ENCODE measurements around the gene ATRN.
A peak's percentile ranks its signal among the peaks of the same experiment; 100 is the strongest.

Gene ATRN

GRCh38 chr20:3663031-3663701 is 192.3 kb downstream of the ATRN start, which contains the start of gene GFRA4:
GFRA4 (minus strand) TSS chr20:3663399; CDS start chr20:3663399, 0 bp downstream.
- H3K9me3 Mint-ChIP-seq = no peaks in the 10 kb centered on the region
- no peaks in the 10 kb centered on the region for H3K36me3 Mint-ChIP-seq (ENCODE audit: low read depth)
- no peak within 1 kb of the TSS for H3K27ac Mint-ChIP-seq
- peaks cover 22% of the 10 kb centered on the region for H3K4me1 Mint-ChIP-seq (ENCODE audit: low read depth)
- no peak within 1 kb of the TSS for H3K4me3 Mint-ChIP-seq
- no peak for DNase-seq
- peaks cover 41% of the 10 kb centered on the region for H3K27me3 Mint-ChIP-seq

- Mint-ChIP-seq H3K36me3 (ENCODE audit: low read depth) (no peaks in the 10 kb centered on the region), H3K27ac (no peak overlapping the region), H3K27me3 (peaks cover 39% of the 10 kb centered on the region), H3K4me1 (ENCODE audit: low read depth) (peaks cover 21% of the 10 kb centered on the region), H3K9me3 (no peaks in the 10 kb centered on the region), H3K4me3 (no peak overlapping the region)
- no peak for DNase-seq
Measured at GRCh38 chr20:3663858-3664257, 193.0 kb downstream of the ATRN start.

DNA sequence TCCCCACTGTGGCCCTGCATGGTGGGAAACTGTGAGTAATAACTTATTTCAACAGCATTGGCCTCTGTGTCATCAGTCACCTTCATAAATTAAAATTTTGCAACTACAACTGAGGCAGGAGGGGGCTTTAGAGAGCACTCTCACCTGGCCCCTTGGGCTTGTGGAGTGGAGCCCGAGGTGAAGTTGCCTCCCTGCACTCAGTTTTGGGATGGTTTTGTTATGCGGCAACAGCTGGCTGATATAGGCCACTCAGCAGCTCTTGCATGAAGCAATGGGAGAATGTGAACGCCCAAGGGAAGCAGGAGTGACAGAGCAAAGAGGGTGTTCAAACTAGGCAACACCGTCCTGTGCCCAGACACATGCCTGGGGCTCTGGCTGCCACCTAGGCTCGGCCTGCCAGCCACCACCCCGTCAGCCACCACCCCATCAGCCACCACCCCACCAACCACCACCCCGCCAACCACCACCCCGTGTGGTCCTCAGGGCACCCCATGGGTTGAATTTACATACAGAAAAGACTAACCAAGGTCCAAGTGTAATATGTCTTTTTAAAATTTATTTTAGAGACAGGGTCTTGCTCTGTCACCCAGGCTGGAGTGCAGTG is 196.7 kb downstream of the ATRN start:
- DNase-seq = no peak
- Mint-ChIP-seq H3K4me1 (ENCODE audit: low read depth) (peaks cover 14% of the 10 kb centered on the region), H3K36me3 (ENCODE audit: low read depth) (no peaks in the 10 kb centered on the region), H3K4me3 (no peak overlapping the region), H3K27me3 (peaks cover 39% of the 10 kb centered on the region), H3K27ac (no peak overlapping the region), H3K9me3 (no peaks in the 10 kb centered on the region)

GRCh38 chr20:3669710-3670367 is 199.0 kb downstream of the ATRN start:
- DNase-seq = no peak
- Mint-ChIP-seq H3K36me3 (ENCODE audit: low read depth) (no peaks in the 10 kb centered on the region), H3K4me1 (ENCODE audit: low read depth) (peaks cover 16% of the 10 kb centered on the region), H3K9me3 (no peaks in the 10 kb centered on the region), H3K4me3 (no peak overlapping the region), H3K27ac (no peak overlapping the region), H3K27me3 (peaks cover 44% of the 10 kb centered on the region)

- peaks cover 50% of the 10 kb centered on the region for H3K27me3 Mint-ChIP-seq
- H3K27ac Mint-ChIP-seq = no peak overlapping the region
- H3K36me3 Mint-ChIP-seq (ENCODE audit: low read depth) = no peaks in the 10 kb centered on the region
- H3K4me1 Mint-ChIP-seq (ENCODE audit: low read depth) = peaks cover 16% of the 10 kb centered on the region
- no peak for DNase-seq
- H3K4me3 Mint-ChIP-seq = no peak overlapping the region
- no peaks in the 10 kb centered on the region for H3K9me3 Mint-ChIP-seq
Measured at GRCh38 chr20:3670511-3670910, 199.7 kb downstream of the ATRN start.

- Mint-ChIP-seq H3K36me3 (ENCODE audit: low read depth) (no peaks in the 10 kb centered on the region), H3K27ac (no peak overlapping the region), H3K9me3 (no peaks in the 10 kb centered on the region), H3K27me3 (peaks cover 54% of the 10 kb centered on the region), H3K4me3 (no peak overlapping the region), H3K4me1 (ENCODE audit: low read depth) (peaks cover 13% of the 10 kb centered on the region)
- no peak for DNase-seq
Measured at GRCh38 chr20:3670945-3671344, 200.1 kb downstream of the ATRN start.

GRCh38 chr20:3671986-3672546 is 201.2 kb downstream of the ATRN start:
- DNase-seq = no peak
- H3K27ac Mint-ChIP-seq = no peak overlapping the region
- no peaks in the 10 kb centered on the region for H3K9me3 Mint-ChIP-seq
- H3K27me3 Mint-ChIP-seq = peaks cover 63% of the 10 kb centered on the region
- no peaks in the 10 kb centered on the region for H3K36me3 Mint-ChIP-seq (ENCODE audit: low read depth)
- peaks cover 8% of the 10 kb centered on the region for H3K4me1 Mint-ChIP-seq (ENCODE audit: low read depth)
- no peak overlapping the region for H3K4me3 Mint-ChIP-seq

DNA sequence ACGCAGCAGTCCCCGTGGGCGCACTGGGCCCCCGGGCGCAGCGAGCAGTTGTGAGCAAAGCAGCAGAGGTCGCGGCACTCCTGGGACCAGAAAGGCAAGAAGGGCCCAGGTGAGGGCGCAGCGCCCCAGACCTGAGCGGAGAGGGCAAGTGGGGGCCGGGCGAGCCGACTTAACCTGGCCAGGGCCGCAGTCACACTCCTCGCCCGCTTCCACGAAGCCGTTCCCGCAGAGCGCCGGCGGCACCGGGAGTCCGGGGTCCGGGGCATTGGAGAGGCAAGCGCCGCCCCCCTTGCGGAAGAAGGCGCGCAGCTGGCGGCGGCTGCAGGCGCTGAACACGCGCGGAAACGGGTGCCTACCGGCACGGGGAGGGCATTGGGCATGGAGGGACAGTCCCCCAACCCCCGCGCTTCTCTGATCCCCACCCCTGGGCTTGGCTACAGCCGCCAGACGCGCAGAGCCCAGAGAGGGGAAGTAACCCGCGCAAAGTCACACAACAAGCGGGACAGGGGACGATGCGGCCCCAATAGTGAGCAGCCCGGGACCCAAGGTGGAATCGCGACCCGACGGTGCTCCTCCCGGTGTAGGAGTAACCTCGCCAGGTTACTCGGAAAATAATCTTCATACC is 201.8 kb downstream of the ATRN start:
- H3K4me1 Mint-ChIP-seq (ENCODE audit: low read depth) = peaks cover 6% of the 10 kb centered on the region
- no peak overlapping the region for H3K27ac Mint-ChIP-seq
- no peak overlapping the region for H3K4me3 Mint-ChIP-seq
- no peaks in the 10 kb centered on the region for H3K9me3 Mint-ChIP-seq
- no peaks in the 10 kb centered on the region for H3K36me3 Mint-ChIP-seq (ENCODE audit: low read depth)
- peaks cover 63% of the 10 kb centered on the region for H3K27me3 Mint-ChIP-seq
- DNase-seq = peak; percentile 36

DNA sequence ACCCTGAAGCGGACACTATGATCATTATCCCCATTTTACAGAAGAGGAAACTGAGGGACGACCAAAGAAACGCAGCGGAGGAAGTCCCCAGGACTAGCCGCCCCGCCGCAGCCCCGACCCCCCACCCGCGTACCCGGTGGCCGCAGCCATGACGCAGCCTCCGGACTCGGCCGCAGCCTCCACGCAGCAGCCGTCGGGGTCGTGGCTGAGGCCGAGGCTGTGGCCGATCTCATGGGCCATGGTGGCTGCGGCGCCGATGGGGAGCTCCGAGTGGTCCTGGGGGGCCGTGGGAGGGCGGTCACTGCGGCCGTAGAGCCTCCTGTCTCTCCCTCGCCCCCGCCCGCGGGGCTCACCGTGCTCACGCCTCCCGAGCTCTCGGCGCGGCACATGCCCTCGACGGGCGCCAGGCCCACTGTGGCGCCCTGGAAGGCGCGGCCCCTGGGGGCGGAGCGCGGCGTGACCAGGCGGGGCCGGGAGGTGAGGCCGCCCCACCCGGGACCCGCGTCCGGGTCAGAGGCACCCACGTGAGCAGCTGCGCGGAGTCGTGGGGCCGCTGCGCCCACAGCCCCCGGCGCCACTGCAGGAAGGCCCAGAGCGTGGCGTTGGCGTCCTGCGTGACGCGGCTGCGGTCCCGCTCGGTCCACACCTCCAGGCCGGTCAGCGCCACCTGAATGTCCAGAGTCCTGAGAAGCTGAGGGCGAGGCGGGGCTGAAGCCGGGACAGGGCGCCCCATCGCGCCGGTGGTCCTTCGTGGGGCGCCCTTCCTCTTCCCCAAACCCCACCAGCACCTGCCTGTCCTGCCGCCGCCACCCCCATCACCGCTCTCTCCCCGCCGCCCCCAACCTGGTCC is 202.6 kb downstream of the ATRN start:
- H3K4me3 Mint-ChIP-seq = no peak overlapping the region
- H3K9me3 Mint-ChIP-seq = no peaks in the 10 kb centered on the region
- no peak overlapping the region for H3K27ac Mint-ChIP-seq
- H3K4me1 Mint-ChIP-seq (ENCODE audit: low read depth) = peaks cover 6% of the 10 kb centered on the region
- DNase-seq = no peak
- no peaks in the 10 kb centered on the region for H3K36me3 Mint-ChIP-seq (ENCODE audit: low read depth)
- H3K27me3 Mint-ChIP-seq = peaks cover 63% of the 10 kb centered on the region

GRCh38 chr20:3674447-3674846 is 203.6 kb downstream of the ATRN start:
- Mint-ChIP-seq H3K4me3 (no peak overlapping the region), H3K36me3 (ENCODE audit: low read depth) (no peaks in the 10 kb centered on the region), H3K27ac (no peak overlapping the region), H3K4me1 (ENCODE audit: low read depth) (peaks cover 6% of the 10 kb centered on the region), H3K9me3 (no peaks in the 10 kb centered on the region), H3K27me3 (peaks cover 69% of the 10 kb centered on the region)
- no peak for DNase-seq

DNA sequence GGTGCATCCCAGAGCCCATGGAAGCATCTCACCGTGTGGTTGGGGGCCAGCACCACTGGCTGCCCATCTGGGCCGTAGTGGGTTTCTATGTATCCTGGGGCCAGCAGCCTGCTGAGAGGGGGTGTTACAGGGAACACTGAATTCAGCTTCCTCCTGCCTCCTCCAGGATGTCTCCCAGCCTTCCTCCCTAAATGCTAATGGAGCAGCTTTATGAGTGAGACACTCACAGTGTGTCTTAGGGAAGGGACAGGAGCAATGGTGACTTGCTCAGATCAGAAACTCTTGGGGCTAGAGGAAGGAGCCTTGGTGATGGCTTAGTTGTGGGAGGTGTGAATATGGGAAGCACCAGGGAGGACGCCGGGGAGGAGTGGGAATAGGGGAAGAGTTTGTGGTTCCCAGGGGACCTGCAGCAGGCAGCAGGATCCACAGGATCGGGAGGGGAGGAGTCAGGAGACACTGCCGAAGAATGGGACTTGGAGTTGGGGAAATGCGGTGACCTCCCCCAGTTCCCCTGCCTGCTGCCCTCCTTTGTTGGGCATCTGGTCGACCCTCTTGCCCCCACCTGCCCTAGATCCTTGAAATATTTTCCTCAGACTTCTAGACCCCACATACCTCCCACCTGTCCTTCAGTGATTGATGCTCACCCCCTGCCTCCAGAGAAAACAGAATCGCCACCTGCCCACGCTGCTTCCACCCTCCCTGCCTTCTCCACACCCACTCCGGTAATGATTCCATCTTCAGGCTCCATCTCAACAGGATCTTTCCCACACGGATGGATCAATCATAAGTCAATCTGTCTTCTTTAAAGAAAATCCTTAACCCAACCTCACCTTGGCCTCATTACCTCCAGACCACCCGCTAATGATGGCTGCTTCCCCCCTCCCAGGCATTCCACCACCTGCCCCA is 204.4 kb downstream of the ATRN start:
- H3K4me1 Mint-ChIP-seq (ENCODE audit: low read depth) = peaks cover 6% of the 10 kb centered on the region
- H3K27ac Mint-ChIP-seq = no peak overlapping the region
- H3K36me3 Mint-ChIP-seq (ENCODE audit: low read depth) = no peaks in the 10 kb centered on the region
- H3K27me3 Mint-ChIP-seq = peaks cover 68% of the 10 kb centered on the region
- H3K4me3 Mint-ChIP-seq = no peak overlapping the region
- DNase-seq = no peak
- no peaks in the 10 kb centered on the region for H3K9me3 Mint-ChIP-seq

GRCh38 chr20:3677733-3678132 is 206.9 kb downstream of the ATRN start:
- no peaks in the 10 kb centered on the region for H3K36me3 Mint-ChIP-seq (ENCODE audit: low read depth)
- no peak for DNase-seq
- H3K27ac Mint-ChIP-seq = no peak overlapping the region
- no peaks in the 10 kb centered on the region for H3K9me3 Mint-ChIP-seq
- peaks cover 67% of the 10 kb centered on the region for H3K27me3 Mint-ChIP-seq
- H3K4me3 Mint-ChIP-seq = no peak overlapping the region
- peaks cover 8% of the 10 kb centered on the region for H3K4me1 Mint-ChIP-seq (ENCODE audit: low read depth)

- no peak overlapping the region for H3K4me3 Mint-ChIP-seq
- DNase-seq = no peak
- H3K27ac Mint-ChIP-seq = no peak overlapping the region
- H3K9me3 Mint-ChIP-seq = no peaks in the 10 kb centered on the region
- peaks cover 66% of the 10 kb centered on the region for H3K27me3 Mint-ChIP-seq
- no peaks in the 10 kb centered on the region for H3K36me3 Mint-ChIP-seq (ENCODE audit: low read depth)
- H3K4me1 Mint-ChIP-seq (ENCODE audit: low read depth) = peaks cover 6% of the 10 kb centered on the region
Measured at GRCh38 chr20:3678198-3678597, 207.4 kb downstream of the ATRN start.
